NCI-H2081 treated with DMSO at 0.1 percent for 48 hours (cell line): ENCODE results near the gene SH3TC2.
"Not testable (repeated sequence)": the region's sequence is repeated elsewhere in the genome, so short reads cannot be mapped to it uniquely, and the experiment has no call there.

Experiments
- DNase-seq: peaks from one replicate; lab custom pipeline; 2025; lab: John Stamatoyannopoulos, UW

The SH3TC2 gene

GRCh38 chr5:149063017-149063687, at the start of gene SH3TC2:
TSS of gene SH3TC2 (minus strand) at chr5:149063062. CDS start at chr5:149063022, 40 bp downstream.
- no peak for DNase-seq

DNA sequence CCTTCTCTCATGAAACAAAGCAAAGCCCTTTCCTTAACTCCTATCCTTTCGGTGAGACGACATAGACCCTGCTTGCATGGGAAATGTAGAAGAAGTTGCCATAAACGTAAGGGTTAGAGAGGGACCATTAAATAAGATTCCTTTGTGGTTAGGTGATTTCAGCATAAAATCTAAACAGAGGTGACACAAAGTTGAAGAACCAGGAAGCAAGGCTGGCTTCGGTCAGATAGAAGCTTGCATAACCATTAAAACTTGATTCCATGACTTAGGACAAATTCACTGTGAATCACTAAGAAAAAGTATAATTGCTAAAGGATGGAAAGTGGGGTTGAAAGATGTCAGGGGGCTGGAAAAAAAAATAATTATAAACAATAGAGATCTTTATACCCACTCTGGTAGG, 47.5 kb upstream of the SH3TC2 start:
- DNase-seq, result no peak

DNA sequence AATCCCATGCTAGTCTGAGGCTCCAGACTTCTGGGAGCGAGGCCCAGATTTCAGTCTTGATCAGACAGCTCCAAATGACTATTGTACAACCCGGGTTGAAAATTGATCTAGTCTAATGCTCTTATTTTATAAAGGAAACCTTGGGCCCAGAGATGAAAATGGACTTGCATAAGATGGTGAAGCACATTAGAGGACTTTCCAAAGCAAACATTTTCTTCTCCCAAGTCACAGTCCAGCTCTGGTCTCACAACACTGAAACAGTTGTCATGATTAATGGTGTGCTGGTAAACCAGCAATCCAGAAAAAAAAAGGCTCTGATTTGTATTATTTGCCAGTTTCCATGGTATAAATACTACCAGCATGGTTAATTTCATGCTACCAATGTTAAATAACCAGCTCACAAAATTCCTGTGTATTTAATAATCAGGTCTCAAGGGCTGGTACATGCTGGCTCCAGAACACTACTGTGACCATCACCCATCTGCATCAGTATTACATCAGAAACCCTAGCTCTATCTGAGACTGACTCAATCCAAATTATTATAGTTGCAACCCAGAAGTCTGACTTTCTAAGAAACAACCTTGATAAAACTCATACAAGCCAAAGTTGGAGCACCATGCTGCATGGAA, 45.9 kb upstream of the SH3TC2 start:
- DNase-seq, result no peak

- DNase-seq, result no peak
These were observed 37.5 kb upstream of the SH3TC2 start for GRCh38 chr5:149100331-149100730.

GRCh38 chr5:149099920-149100319, 37.1 kb upstream of the SH3TC2 start:
- DNase-seq, result no peak

DNA sequence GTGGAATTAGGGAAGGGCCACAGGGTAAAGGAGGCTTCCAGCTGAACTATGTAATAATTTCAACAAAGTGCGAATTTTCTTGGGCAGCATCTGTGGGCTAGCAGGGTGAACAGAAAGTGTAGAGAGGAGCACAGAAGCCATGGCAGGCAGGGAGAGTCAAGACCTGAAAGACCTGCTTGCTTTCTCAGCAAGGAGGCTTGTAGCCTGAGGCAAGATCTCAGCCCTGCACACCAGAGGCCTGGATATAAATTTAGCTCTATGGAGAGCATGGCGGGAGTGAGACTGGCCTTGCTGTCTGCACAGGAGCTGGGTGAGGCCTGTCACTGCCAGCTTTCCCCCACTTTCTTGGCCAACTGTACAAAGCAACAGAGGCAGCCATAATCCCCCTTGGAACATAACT, 32.1 kb upstream of the SH3TC2 start:
- no peak for DNase-seq

GRCh38 chr5:149093625-149094024, 30.8 kb upstream of the SH3TC2 start:
- DNase-seq, result no peak

GRCh38 chr5:149089796-149090195, 26.9 kb upstream of the SH3TC2 start:
- no peak for DNase-seq

- DNase-seq, result no peak
These were observed 25.8 kb upstream of the SH3TC2 start for GRCh38 chr5:149088686-149089085.

GRCh38 chr5:149083846-149084245, 21.0 kb upstream of the SH3TC2 start:
- DNase-seq, result no peak

DNA sequence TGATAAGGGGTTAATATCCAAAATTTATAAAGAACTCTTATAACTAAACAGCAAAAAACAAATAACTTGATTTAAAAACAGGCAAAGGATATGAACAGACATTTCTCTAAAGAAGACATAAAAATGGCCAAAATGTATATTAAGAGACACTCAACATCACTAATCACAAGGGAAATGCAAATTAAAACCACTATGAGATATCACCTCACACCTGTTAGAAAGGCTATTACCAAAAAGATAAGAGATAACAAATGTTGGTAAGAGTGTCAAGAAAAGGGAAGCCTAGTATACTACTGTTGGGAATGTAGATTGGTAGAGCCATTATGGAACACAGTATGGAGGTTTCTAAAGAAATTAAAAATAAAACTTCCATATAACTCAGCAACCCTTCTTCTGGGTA, 19.4 kb upstream of the SH3TC2 start:
- DNase-seq, result no peak

DNA sequence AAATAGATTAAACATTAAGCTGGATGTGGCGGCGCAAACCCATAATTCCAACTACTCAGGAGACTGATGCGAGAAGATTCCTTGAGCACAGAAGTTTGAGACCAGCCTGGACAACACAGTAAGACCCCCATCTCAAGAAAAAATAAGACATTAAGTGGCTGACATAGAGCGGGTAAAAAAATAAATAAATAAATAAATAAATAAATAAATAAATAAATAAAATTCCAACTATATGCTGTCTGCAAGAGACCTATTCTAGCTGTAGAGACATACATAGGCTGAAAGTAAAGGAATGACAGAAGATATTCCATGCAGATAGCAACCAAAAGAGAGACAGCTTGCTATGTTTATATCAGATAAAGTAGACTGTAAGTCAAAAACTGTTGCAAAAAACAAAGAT, 17.4 kb upstream of the SH3TC2 start:
- no peak for DNase-seq

DNA sequence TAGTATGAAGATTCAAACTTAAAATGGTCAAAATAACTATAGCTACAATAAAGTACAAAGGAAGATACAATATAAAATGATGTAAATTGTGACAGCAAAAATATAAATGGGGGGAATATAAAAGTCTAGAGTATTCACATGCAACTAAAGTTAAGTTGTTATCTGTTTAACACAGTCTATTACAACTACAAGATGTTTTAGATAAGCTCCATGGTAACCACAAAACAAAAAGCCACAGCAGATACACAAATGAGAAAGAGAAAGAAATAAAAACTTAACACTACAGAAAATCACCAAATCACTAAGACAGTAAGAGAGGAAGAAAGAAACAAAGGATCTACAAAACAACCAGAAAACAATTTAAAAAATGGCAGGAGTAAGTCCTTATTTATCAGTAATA, 17.0 kb upstream of the SH3TC2 start:
- no peak for DNase-seq

- DNase-seq, result not testable (repeated sequence)
These were observed 11.2 kb upstream of the SH3TC2 start for GRCh38 chr5:149074071-149074470.

- DNase-seq, result no peak
These were observed 10.4 kb upstream of the SH3TC2 start for GRCh38 chr5:149073213-149073612.

DNA sequence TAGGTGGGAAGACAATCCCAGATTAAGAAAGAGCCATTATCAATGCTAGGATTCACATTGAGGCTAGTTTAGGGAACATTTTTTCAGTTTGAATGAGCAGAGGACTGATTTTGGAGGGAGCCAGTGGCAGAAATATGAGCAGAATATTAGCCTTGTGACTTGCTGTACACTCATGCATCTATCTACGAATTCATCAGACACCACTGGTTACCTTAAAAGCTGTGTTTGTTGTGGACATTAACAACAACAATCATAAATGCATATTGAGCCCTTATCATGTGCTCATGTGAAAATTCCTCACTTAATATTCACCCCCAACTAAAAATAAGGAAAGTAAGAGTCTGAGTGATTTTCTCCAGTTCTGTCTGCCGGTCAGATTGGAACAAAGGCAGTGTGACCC, 9.9 kb upstream of the SH3TC2 start:
- DNase-seq, result no peak

DNA sequence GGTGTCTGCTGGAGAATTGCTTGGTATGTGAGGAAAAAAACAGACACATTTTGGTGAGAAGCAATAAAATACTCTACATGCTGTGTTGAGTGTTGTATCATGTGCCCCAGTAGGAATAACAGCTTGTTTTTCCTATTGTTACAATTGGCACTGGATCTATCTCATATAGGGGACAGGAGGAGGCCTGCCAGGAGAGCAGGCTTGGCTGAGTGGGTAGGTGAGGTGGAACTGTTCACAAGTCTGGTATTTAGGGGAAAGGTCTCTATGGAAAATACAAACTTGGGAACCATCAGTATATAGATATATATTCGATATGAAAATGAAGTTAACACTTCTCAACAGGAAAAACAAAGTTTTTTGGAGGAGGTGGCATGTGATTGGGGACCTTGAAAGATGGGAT, 9.5 kb upstream of the SH3TC2 start:
- no peak for DNase-seq

DNA sequence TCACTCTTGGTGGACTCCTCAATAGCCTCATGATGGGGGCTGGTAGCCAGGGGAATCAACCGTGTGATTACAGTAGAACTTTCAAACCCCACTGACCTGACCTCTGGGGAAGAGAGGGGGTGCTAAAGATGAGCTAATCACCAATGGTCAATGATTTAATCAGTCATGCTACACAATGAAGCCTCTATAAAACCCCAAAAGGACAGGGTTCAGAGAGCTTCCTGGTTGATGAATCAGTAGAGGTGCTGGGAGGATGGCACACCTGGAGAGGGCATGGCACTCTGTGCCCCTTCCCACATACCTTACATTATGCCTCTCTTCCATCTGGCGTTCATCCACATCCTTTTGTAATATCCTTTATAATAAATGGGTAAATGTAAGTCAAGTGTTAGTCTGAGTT, 8.9 kb upstream of the SH3TC2 start:
- DNase-seq, result no peak

- DNase-seq, result no peak
These were observed 8.4 kb upstream of the SH3TC2 start for GRCh38 chr5:149071216-149071615.

GRCh38 chr5:149069711-149070110, 6.8 kb upstream of the SH3TC2 start:
- no peak for DNase-seq

- no peak for DNase-seq
These were observed 1.1 kb upstream of the SH3TC2 start for GRCh38 chr5:149063896-149064478.

- no peak for DNase-seq
These were observed 368 bp downstream of the SH3TC2 start for GRCh38 chr5:149062371-149063016.

DNA sequence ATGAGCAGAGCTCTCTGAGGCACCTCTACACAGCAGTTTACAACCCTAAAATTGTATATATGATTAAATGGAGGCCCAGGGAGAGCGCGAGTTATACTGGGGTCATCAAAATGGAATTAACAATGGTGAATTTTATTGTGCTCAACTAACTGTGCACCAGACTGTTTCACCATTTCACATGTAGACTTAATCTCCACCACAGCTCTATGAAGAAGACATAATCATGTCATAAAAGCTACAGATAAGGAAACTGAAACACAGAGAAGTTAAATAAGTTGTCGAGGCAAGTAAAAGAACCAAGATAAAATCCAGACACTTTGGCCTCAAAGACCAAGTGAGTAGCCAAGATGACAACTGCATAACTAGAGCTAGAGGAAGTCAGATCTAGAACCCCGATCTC, 1.5 kb downstream of the SH3TC2 start:
- no peak for DNase-seq
